T-cell (primary cell): Measurements from ENCODE around the gene ST6GALNAC3. TPM values are rescaled to one million over a fixed set of nuclear protein-coding genes. Genes with fewer than 3 reads are reported as not detected.
A peak's percentile ranks its signal among the peaks of the same experiment; 100 is the strongest.
"Not testable (repeated sequence)": the region's sequence is repeated elsewhere in the genome, so short reads cannot be mapped to it uniquely, and the experiment has no call there.

Experiments used
- ATAC-seq, 4 experiments: fragments of 200-7000 bp in 3 of 4; fragments of 150-1000 bp in 1 of 4; cut with Tn5 transposase; replicated peaks in 1 of 4; 1 replicate in 3 of 4; 2 replicates in 1 of 4; pipeline ENCODE4 v1.10.0; 2021; ENCODE audit warnings: moderate library complexity in 3 of 4, mild to moderate bottlenecking in 2 of 4, moderate number of reproducible peaks in 1 of 4
- CTCF ChIA-PET, 2 donors: fragments of 300-600 bp; sonication (Branson Sonifier 250); formaldehyde crosslinking; loops; one replicate each; lab custom pipeline; 2022; ENCODE audit warnings: antibody characterized with exemption in 2 of 2; lab: Charles Lee
- POLR2A ChIA-PET, 2 donors: fragments of 300-600 bp; sonication (Branson Sonifier 250); formaldehyde crosslinking; loops; one replicate each; lab custom pipeline; 2022; ENCODE audit warnings: antibody characterized with exemption in 2 of 2; lab: Charles Lee
- DNase-seq, 35 experiments: peaks; one replicate each; pipeline versions ENCODE4 v3.0.0 to v3.0.0-alpha.2; 2013 to 2023
- H3K27ac ChIP-seq: one replicate; pipeline ENCODE4 v1.5.1; 2013; ENCODE audit warnings: low read length
- H3K27me3 ChIP-seq, 2 experiments: replicated peaks in 1 of 2; 1 replicate in 1 of 2; 2 replicates in 1 of 2; pipeline versions ENCODE4 v1.6.1 to v1.7.0; 2013; ENCODE audit warnings: low read length in 1 of 2, mixed read lengths in 1 of 2; ENCODE audit not compliant: control insufficient read depth in 2 of 2, insufficient read depth in 2 of 2; ENCODE audit errors: extremely low read depth in 1 of 2
- H3K36me3 ChIP-seq, 2 donors: 1 replicate in 1 of 2; 2 replicates in 1 of 2; pipeline versions ENCODE4 v1.6.1 to v1.7.0; 2013; ENCODE audit warnings: low read length in 1 of 2; ENCODE audit not compliant: control insufficient read depth in 2 of 2, insufficient read depth in 1 of 2; ENCODE audit errors: extremely low read depth in 1 of 2
- H3K4me1 ChIP-seq, 2 experiments: 1 replicate in 1 of 2; 2 replicates in 1 of 2; pipeline versions ENCODE4 v1.6.1 to v1.7.0; 2013; ENCODE audit warnings: low read length in 2 of 2, mixed read lengths in 1 of 2; ENCODE audit not compliant: insufficient read depth in 2 of 2, control insufficient read depth in 1 of 2; ENCODE audit errors: extremely low read depth in 1 of 2
- H3K4me3 ChIP-seq, 2 donors: 1 replicate in 1 of 2; 2 replicates in 1 of 2; pipeline versions ENCODE4 v1.5.1 to v1.7.0; 2013; ENCODE audit warnings: mild to moderate bottlenecking in 2 of 2, low read length in 1 of 2, moderate library complexity in 1 of 2; ENCODE audit not compliant: control insufficient read depth in 1 of 2; ENCODE audit errors: extremely low read depth in 1 of 2
- H3K9me3 ChIP-seq: 2 replicates; pipeline ENCODE4 v1.7.0; 2013
- H3K27ac Mint-ChIP-seq, 2 donors: one replicate each; pipeline ENCODE4 v1.8.0; 2020 to 2021; ENCODE audit warnings: mild to moderate bottlenecking in 2 of 2, mixed read lengths in 2 of 2
- H3K27me3 Mint-ChIP-seq, 2 donors: one replicate each; pipeline ENCODE4 v1.8.0; 2021 to 2022; ENCODE audit warnings: mixed read lengths in 2 of 2
- H3K36me3 Mint-ChIP-seq: one replicate; pipeline ENCODE4 v1.8.0; 2021; ENCODE audit warnings: mixed read lengths
- H3K4me1 Mint-ChIP-seq, 3 donors: one replicate each; pipeline ENCODE4 v1.8.0; 2020 to 2022; ENCODE audit warnings: mixed read lengths in 3 of 3, mild to moderate bottlenecking in 1 of 3
- H3K4me3 Mint-ChIP-seq, 3 donors: one replicate each; pipeline ENCODE4 v1.8.0; 2020 to 2022; ENCODE audit warnings: mild to moderate bottlenecking in 3 of 3, mixed read lengths in 3 of 3, moderate library complexity in 3 of 3
- H3K9me3 Mint-ChIP-seq, 3 donors: one replicate each; pipeline ENCODE4 v1.8.0; 2020 to 2022; ENCODE audit warnings: mixed read lengths in 3 of 3
- WGBS: methylation state at CpG from one replicate; pipeline ENCODE4 v1.1.5; 2013; ENCODE audit warnings: missing lambda C conversion rate; ENCODE audit not compliant: insufficient coverage; 5-methylcytosine and 5-hydroxymethylcytosine counted together
- total RNA-seq, 35 experiments: library from RNA in 6 of 35; stranded (reverse) in 6 of 35; fragments of 120-200 nt in 1 of 35; gene quantifications; one replicate each; pipeline versions ENCODE4 v1.2.1 to v1.2.4 and lab custom pipeline; 2013 to 2026

The ST6GALNAC3 gene
- total RNA-seq, 5 donors from 2014 or later (not counting 1 experiment from before 2014, with no cell fraction given), result 0.33 to 6.6 (median 1.5) TPM

- DNase-seq, H3K27me3 Mint-ChIP-seq, CTCF ChIA-PET, H3K9me3 Mint-ChIP-seq, H3K4me3 Mint-ChIP-seq, H3K27me3 ChIP-seq, H3K4me3 ChIP-seq, ATAC-seq, H3K36me3 Mint-ChIP-seq, POLR2A ChIA-PET, H3K9me3 ChIP-seq, H3K4me1 ChIP-seq, H3K4me1 Mint-ChIP-seq, H3K27ac ChIP-seq, H3K27ac Mint-ChIP-seq, H3K36me3 ChIP-seq: not testable (repeated sequence)
- 100% methylated on average over 2 of the region's 8 CpGs for WGBS
These were observed 22.5 kb downstream of the ST6GALNAC3 start for GRCh38 chr1:76097064-76097463.

DNA sequence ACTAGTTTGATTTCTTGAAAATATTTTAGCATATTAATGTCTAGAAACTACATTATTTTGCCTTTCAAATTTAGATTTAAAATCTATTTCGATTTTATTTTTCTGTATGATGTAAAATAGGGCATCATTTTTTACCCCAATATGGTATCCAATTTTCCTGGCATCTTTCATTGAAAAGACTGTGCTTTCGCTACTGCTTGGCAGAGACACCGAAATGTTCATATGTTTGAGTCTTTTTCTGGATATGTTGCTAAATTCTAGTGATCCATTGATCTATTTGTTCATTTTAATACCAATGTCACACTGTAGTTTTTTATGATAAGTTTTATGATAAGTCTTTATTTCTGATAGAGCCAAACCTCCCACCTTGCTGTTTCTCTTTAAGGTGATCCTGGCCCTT, 24.3 kb downstream of the ST6GALNAC3 start:
- ATAC-seq (no peak), DNase-seq (no peak)
- Mint-ChIP-seq H3K9me3 (no peaks in the 10 kb centered on the region), H3K4me1 (peaks cover 0 to 8% (median 2%) of the 10 kb centered on the region in 3 donors), H3K36me3 (no peaks in the 10 kb centered on the region), H3K27me3 (peaks cover 0 to 3% of the 10 kb centered on the region in 2 donors), H3K27ac (no peak overlapping the region), H3K4me3 (no peak overlapping the region)
- H3K27ac ChIP-seq, result no peak overlapping the region
- WGBS, result no CpG with 5 or more reads among the region's 3 CpGs
- H3K36me3 ChIP-seq, result no peaks in the 10 kb centered on the region
- peaks cover 0 to 3% of the 10 kb centered on the region in 2 experiments for H3K4me1 ChIP-seq
- POLR2A ChIA-PET, result interaction anchor here in 1 of 2 donors (0.5 kb wide), 1 partner anchor 130 kb away, joined by 5 read pairs; no protein-coding TSS in a partner anchor
- no peak overlapping the region for H3K4me3 ChIP-seq
- no peaks in the 10 kb centered on the region for H3K9me3 ChIP-seq
- CTCF ChIA-PET, result no interaction called here
- H3K27me3 ChIP-seq, result no peaks in the 10 kb centered on the region

DNA sequence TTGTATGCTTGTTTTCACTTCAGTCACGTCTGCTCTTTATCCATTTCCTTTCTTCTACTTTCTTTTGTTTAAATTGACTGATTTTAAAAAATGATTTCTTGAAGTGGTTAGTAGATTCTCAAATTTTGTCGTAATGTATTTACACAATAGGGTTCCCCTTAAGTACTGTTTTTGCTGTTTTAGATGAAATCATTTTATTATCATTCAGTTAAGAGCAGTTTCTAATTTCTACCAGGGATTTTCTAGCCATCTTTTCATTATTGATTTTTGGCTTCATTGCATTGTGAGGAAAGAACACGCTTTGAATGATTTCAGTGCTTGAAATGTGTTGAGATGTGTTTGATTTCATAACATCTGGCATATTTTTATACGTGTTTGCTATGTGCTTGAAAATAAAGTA, 27.0 kb downstream of the ST6GALNAC3 start:
- POLR2A ChIA-PET, result interaction anchor here in 1 of 2 donors (0.6 kb wide), 1 partner anchor 751 kb away, joined by 3 read pairs; no protein-coding TSS in a partner anchor
- Histone ChIP-seq H3K36me3 (no peaks in the 10 kb centered on the region), H3K27ac (no peak overlapping the region), H3K4me3 (no peak overlapping the region), H3K9me3 (no peaks in the 10 kb centered on the region), H3K4me1 (peaks cover 0 to 6% of the 10 kb centered on the region in 2 experiments), H3K27me3 (no peaks in the 10 kb centered on the region)
- Mint-ChIP-seq H3K9me3 (no peaks in the 10 kb centered on the region), H3K36me3 (no peaks in the 10 kb centered on the region), H3K4me3 (no peak overlapping the region), H3K27me3 (peaks cover 0 to 9% of the 10 kb centered on the region in 2 donors), H3K4me1 (peaks cover 0 to 8% (median 5%) of the 10 kb centered on the region in 3 donors), H3K27ac (no peak overlapping the region)
- 91% methylated on average over 1 of the region's 4 CpGs for WGBS
- CTCF ChIA-PET, result no interaction called here
- ATAC-seq (no peak), DNase-seq (no peak)

- H3K4me3 Mint-ChIP-seq, result no peak overlapping the region
These were observed 27.5 kb downstream of the ST6GALNAC3 start for GRCh38 chr1:76102046-76102445.

DNA sequence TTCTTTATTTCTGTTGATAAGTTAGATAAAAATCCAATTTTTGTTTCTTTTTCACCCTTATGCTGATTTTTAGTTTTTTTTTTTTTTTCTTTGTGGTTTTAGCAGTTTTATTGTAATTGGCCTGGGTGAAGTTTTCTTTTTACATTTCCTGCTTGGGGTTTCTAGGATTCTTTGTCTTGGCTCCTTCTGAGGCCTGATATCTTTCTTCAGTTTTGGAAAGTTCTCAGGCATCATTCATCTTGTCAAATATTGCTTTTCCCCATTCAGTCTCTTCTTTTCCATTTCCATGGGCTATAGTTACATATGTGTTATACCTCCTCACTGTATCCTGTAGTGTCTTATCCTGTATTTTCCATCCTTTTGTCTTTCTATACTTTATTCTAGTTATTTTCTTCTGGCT, 28.5 kb downstream of the ST6GALNAC3 start:
- no peak overlapping the region for H3K27ac ChIP-seq
- CTCF ChIA-PET, result no interaction called here
- H3K4me1 Mint-ChIP-seq, result peaks cover 0 to 8% (median 5%) of the 10 kb centered on the region in 3 donors
- H3K27me3 Mint-ChIP-seq, result peaks cover 0 to 16% of the 10 kb centered on the region in 2 donors
- no peaks in the 10 kb centered on the region for H3K9me3 ChIP-seq
- no peak for DNase-seq
- POLR2A ChIA-PET, result no interaction called here
- no peak for ATAC-seq
- peaks cover 0 to 6% of the 10 kb centered on the region in 2 experiments for H3K4me1 ChIP-seq
- H3K9me3 Mint-ChIP-seq, result no peaks in the 10 kb centered on the region
- no peak overlapping the region for H3K27ac Mint-ChIP-seq
- H3K27me3 ChIP-seq, result no peaks in the 10 kb centered on the region
- no peak overlapping the region for H3K4me3 ChIP-seq
- no peak overlapping the region for H3K4me3 Mint-ChIP-seq
- H3K36me3 Mint-ChIP-seq, result no peaks in the 10 kb centered on the region
- no peaks in the 10 kb centered on the region for H3K36me3 ChIP-seq

More at GRCh38 chr1:76102046-76102445, 27.5 kb downstream of the ST6GALNAC3 start:
- DNase-seq (no peak), ATAC-seq (no peak)
- Mint-ChIP-seq H3K9me3 (no peaks in the 10 kb centered on the region), H3K4me1 (peaks cover 0 to 8% (median 5%) of the 10 kb centered on the region in 3 donors), H3K27me3 (peaks cover 0 to 9% of the 10 kb centered on the region in 2 donors), H3K36me3 (no peaks in the 10 kb centered on the region), H3K27ac (no peak overlapping the region)
- Histone ChIP-seq H3K4me1 (peaks cover 0 to 6% of the 10 kb centered on the region in 2 experiments), H3K9me3 (no peaks in the 10 kb centered on the region), H3K36me3 (no peaks in the 10 kb centered on the region), H3K27me3 (no peaks in the 10 kb centered on the region), H3K4me3 (no peak overlapping the region), H3K27ac (no peak overlapping the region)
- no CpG with 5 or more reads among the region's 1 CpG for WGBS
- POLR2A ChIA-PET, result no interaction called here
- CTCF ChIA-PET, result no interaction called here

- Histone ChIP-seq H3K9me3 (no peaks in the 10 kb centered on the region), H3K27me3 (peaks cover 0 to 5% of the 10 kb centered on the region in 2 experiments), H3K4me1 (peaks cover 0 to 6% of the 10 kb centered on the region in 2 experiments), H3K27ac (no peak overlapping the region), H3K4me3 (no peak overlapping the region), H3K36me3 (no peaks in the 10 kb centered on the region)
- no peaks in the 10 kb centered on the region for H3K9me3 Mint-ChIP-seq
- H3K27ac Mint-ChIP-seq, result no peak overlapping the region
- H3K4me1 Mint-ChIP-seq, result peaks cover 0 to 8% (median 5%) of the 10 kb centered on the region in 3 donors
- 20% methylated on average over 1 of the region's 2 CpGs for WGBS
- H3K4me3 Mint-ChIP-seq, result no peak overlapping the region
- peaks cover 0 to 16% of the 10 kb centered on the region in 2 donors for H3K27me3 Mint-ChIP-seq
- H3K36me3 Mint-ChIP-seq, result no peaks in the 10 kb centered on the region
- DNase-seq, result peak in 1 of 35 experiments; percentile 2
- ATAC-seq, result no peak
- CTCF ChIA-PET, result interaction anchor here in 1 of 2 donors (0.6 kb wide), 1 partner anchor 110 kb away, joined by 3 read pairs; no protein-coding TSS in a partner anchor
- POLR2A ChIA-PET, result interaction anchor here in 1 of 2 donors (0.6 kb wide), 1 partner anchor 1990 kb away, joined by 3 read pairs; no protein-coding TSS in a partner anchor
These were observed 30.8 kb downstream of the ST6GALNAC3 start for GRCh38 chr1:76105372-76105771.
